Measurements from ENCODE around the gene COLEC12.
"Not testable (repeated sequence)": the region's sequence is repeated elsewhere in the genome, so short reads cannot be mapped to it uniquely, and the experiment has no call there.

The COLEC12 gene

DNA sequence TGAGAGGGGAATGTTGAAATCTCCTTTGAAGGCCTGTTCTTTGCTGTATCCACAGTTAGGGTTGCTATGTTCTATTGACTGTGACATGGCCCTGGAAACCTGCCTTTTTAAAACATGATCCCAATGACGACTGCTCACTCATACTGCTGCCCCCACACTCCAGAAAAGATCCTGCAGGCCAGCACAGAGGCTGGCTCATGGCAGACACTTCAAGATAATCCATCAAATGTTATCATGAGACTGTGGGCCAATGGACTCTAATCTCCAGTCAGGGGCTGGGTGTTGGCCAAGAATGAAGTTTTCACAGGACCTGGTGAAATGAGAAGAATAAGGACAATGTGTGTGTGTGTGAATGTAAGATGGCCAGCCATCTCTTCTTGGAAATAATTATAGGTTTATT lies 173.7 kb downstream of the COLEC12 start:
- DNase-seq (ENCODE audit: low read depth in 2 of 2): no peak

GRCh38 chr18:323253-323622 lies 177.3 kb downstream of the COLEC12 start:
- DNase-seq (ENCODE audit: low read depth in 2 of 2): no peak

GRCh38 chr18:321865-322467 lies 178.5 kb downstream of the COLEC12 start:
- no peak for DNase-seq (ENCODE audit: low read depth in 2 of 2)

DNA sequence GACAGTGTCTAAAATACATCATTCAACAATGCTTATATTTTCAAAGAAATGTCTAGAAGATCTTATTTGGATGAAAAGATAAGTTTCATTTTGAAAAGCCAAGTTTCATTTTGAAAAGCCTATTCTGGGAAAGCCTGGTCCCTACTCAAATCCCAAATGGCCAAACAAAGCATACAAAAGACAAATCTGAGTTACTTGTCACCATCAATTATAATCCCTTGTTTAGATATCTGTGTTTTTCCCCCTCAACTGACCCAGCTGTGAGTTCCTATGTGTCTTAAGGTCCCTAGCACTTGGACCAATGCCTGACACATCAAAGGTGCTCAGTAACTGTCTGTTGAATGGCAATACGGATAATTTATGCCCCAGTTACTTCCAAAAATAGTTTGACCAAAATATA lies 180.3 kb downstream of the COLEC12 start:
- no peak for DNase-seq (ENCODE audit: low read depth in 2 of 2)

- DNase-seq (ENCODE audit: low read depth in 2 of 2): no peak
Measured at GRCh38 chr18:319720-320119, 180.8 kb downstream of the COLEC12 start.

DNA sequence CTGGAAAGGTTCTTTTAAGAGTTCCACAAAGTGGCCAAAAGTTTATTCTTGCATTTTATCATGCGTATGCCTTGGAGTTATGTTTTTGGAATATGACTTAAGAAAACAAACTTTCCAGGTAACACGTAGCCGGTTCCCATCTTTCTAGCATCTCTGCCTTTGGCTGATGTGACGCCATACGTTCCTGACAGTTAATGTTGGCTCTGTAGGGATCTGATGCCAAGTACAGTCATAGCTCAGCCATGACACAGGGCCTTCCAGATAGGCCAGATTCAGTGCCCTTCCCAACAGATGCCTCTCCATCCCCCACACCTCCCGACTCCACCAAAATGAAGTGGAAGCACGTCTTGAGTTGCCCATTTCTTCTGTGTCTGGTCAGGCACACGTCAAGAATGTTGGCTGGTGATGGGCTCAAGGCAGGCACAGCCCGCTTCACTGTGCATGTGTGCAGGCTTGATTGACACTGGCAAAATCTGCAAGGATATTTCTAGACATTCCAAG lies 181.7 kb downstream of the COLEC12 start:
- no peak for DNase-seq (ENCODE audit: low read depth in 2 of 2)

DNA sequence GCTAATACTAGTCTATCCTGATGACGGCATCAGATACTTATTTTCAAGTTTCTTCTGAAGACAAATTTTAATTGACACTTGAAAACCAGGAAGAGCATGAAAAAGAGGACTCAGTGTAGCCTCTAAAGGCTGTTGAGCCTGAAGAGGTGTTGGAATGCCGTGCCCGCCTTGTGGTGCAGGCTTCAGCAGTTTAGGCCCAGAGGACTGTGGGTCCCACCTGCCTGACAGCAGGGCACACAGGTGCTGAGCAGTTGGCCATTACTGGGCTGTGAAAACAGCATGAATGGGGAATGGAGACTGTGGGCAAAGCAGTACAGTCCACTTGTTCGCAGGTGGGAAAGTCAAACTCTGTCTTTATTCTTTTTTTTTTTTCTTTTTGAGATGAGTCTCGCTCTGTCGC lies 182.9 kb downstream of the COLEC12 start:
- no peak for DNase-seq (ENCODE audit: low read depth in 2 of 2)

GRCh38 chr18:316393-316792 lies 184.1 kb downstream of the COLEC12 start:
- no peak for DNase-seq (ENCODE audit: low read depth in 2 of 2)

DNA sequence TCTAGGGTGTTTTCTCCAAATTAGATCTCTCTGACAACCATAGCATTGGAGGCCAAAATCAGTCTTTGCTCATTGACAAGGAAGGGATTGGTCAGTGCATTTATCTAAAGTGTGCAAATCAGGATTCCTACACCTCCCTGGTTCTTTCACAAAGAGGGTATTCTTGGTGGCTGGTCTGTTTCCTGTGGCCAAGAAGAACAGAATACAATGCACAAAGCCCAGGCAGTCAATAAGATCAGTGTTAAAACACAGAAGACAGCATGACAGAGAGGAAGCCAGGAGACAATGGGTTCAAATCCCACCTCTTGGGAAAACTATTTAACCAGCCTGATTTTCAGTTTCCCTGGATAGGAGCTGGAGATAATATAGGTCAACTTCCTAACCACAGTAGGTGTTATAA lies 186.6 kb downstream of the COLEC12 start:
- no peak for DNase-seq (ENCODE audit: low read depth in 2 of 2)

DNA sequence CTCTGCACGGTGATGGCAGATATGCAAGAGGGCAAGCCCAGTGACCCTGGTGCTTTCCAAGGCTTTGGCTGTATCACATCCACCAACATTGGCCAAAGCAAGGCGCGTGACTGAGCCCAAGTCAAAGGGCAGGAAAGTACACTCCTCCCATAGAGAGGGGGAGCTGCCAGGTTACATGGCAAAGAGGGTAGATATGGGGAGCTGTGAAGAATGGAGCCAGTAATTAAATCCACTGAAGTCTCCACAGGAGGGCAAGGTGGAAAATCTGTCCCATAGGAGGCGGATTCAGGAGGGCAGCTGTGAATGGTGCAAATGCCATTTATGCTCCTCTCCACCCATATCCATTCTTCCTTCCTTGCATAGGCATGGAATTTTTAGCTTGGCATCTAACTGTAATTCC lies 188.1 kb downstream of the COLEC12 start:
- DNase-seq (ENCODE audit: low read depth in 2 of 2): no peak

- no peak for DNase-seq (ENCODE audit: low read depth in 2 of 2)
Measured at GRCh38 chr18:310042-310441, 190.5 kb downstream of the COLEC12 start.

DNA sequence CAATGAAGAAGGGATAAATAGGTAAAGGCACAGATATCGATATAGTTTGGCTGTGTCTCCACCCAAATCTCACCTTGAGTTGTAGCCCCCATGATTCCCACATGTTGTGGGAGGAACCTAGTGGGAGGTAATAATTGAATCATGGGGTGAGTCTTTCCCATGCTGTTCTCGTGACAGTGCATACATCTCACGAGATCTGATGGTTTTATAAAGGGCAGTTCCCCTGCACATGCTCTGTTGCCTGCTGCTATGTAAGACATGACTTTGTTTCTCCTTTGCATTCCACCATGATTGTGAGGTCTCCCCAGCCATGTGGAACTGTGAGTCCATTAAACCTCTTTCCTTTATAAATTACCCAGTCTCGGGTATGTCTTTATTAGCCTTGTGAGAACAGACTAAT lies 192.4 kb downstream of the COLEC12 start:
- DNase-seq (ENCODE audit: low read depth in 2 of 2): not testable (repeated sequence)

GRCh38 chr18:306608-307255 lies 193.8 kb downstream of the COLEC12 start:
- DNase-seq (ENCODE audit: low read depth in 2 of 2): no peak

DNA sequence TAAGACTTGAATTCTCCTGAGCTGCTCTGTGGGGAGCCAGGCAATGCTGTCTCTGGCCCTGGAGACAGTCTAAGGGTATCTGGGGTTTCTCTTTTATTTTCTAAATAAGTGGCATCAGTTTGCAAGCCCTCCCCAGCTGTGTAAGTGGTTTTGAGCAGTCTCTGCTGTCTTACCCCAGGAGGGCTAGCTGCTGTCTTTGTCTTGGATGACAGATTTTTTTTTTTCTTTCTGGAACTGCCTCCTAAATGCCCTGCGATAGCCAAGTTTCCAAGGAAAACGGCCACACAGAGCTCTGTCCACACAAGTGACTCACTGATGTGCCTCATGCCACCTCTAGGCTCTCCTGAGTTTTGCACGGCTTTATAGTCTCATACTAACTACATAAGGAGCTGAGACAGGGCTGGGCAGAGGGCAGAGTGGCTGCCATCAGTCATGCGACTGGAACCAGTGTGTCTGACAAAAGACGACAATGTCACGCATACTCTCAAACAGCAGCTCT lies 195.4 kb downstream of the COLEC12 start:
- no peak for DNase-seq (ENCODE audit: low read depth in 2 of 2)

DNA sequence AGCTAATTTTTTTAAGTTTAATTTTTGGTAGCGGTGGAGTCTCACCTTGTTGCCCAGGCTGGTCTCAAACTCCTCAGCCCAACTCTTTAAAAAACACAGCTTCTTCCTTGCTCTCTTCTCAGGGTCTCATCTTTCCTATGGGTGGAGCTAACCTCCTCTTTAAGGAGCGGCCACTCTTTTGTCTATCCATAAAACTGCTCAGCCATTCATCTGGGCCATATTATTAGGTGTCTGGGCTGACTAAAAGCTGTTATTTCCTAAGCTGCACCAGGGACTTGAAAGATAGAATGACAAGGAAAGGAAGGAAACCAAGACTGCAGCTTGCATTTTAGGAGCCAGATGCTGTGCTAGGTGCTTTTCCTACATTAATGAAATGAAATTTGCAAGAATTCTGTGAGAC lies 196.9 kb downstream of the COLEC12 start:
- DNase-seq (ENCODE audit: low read depth in 2 of 2): no peak

- no peak for DNase-seq (ENCODE audit: low read depth in 2 of 2)
Measured at GRCh38 chr18:303011-303410, 197.5 kb downstream of the COLEC12 start.

DNA sequence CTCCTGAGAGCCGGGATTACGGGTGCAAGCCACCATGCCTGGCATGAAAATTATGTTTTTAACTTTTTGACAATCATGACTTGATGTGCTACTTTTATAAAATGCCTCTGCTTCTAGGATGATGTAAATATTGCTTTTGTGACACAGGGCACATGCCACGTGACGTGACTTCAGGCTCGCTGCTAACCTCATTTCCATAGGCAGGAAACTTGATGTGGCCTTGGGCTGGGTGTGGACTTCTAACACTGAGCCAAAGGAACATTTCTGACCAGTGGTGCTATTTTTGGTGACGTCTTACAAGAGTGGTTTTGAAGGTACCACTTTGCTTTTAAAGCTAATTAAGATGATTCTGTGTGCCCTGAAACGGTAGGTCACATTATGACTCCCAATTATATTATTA lies 198.4 kb downstream of the COLEC12 start:
- DNase-seq (ENCODE audit: low read depth in 2 of 2): no peak

GRCh38 chr18:297936-298335 lies 202.6 kb downstream of the COLEC12 start:
- DNase-seq (ENCODE audit: low read depth in 2 of 2): no peak

DNA sequence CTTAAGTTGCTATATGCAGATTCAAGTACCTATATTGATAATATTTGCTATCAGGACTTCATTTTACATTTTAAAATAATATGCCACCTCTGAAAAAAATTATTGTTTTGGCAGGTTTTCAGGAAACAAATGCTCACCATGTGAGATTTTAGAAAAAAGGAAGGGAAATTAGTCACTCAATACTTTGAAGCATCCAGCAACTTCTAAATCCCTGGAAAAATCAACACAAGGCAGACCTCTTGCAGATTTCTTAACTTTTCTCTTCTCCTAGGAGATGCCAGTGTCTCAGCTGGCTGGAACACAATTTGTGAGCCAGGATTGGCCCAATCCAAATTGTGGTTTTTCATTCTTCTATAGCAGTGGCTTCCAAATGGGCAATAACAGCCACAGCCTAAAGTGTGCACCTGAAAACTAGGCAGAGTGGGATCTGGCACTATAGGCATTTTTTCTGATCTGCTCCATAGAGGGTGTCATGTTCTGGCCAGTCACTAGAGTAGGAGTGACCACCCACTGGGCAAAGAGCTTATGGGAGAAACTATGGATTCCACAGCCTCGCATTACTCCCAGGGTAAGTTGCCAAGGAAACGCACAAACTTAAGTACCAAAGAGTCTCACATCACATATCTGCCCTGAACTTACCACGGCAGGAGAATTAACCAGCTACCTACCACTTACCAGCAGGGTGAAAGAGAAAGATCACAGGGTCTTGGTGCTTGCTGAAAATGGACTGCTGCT lies 204.6 kb downstream of the COLEC12 start:
- peak; percentile 17 for DNase-seq (ENCODE audit: low read depth in 2 of 2)

- no peak for DNase-seq (ENCODE audit: low read depth in 2 of 2)
Measured at GRCh38 chr18:294566-294965, 205.9 kb downstream of the COLEC12 start.

DNA sequence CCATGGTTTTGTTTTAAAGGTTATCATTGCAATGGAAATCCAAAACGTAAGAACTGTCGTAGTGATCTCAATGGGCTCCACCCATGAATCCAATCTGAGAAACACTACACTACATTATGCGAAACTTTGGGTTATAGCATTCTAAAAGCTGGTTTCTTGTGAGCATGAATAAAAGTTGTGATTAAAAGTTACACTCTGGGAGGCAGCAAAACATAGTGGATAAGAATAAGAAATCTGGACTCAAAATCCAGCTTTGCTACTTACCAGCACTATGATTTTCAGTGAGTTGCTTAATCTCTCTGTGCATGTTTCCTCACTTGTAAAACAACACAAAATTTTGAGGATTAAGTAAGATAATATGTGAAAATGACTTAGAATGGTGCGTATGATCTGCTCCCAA lies 207.0 kb downstream of the COLEC12 start:
- DNase-seq (ENCODE audit: low read depth in 2 of 2): no peak

- no peak for DNase-seq (ENCODE audit: low read depth in 2 of 2)
Measured at GRCh38 chr18:292271-292670, 208.2 kb downstream of the COLEC12 start.

- not testable (repeated sequence) for DNase-seq (ENCODE audit: low read depth in 2 of 2)
Measured at GRCh38 chr18:289970-290369, 210.5 kb downstream of the COLEC12 start.
